Amniotic stem cell (primary cell): Measurements from ENCODE around the gene CHST3.

Experiments
- DNase-seq: peaks from one replicate; lab custom pipeline; 2025; lab: John Stamatoyannopoulos, UW

CHST3 gene

DNA sequence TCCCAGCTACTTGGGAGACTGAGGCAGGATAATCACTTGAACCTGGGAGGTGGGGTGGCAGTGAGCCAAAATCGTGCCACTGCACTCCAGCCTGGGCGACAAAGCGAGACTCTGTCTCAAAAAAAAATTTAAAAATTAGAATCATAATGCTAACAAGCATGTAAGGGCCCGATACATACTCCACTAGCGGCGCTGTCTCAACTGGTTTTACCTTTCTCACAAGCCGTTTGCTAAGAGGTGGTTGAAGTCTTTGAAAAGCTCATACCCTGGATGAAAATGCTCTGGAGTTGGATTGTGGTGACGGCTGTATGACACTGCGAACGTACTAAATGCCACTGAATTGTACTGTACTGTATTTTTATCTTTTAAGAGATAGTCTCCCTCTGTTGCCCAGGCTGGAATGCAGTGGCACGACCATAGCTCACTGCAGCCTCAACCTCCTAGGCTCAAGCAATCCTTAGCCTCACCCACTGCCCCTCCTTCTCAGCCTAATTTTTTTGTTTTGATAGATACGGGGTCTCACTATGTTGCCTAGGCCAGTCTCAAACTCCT lies 94.2 kb downstream of the CHST3 start:
- no peak for DNase-seq

DNA sequence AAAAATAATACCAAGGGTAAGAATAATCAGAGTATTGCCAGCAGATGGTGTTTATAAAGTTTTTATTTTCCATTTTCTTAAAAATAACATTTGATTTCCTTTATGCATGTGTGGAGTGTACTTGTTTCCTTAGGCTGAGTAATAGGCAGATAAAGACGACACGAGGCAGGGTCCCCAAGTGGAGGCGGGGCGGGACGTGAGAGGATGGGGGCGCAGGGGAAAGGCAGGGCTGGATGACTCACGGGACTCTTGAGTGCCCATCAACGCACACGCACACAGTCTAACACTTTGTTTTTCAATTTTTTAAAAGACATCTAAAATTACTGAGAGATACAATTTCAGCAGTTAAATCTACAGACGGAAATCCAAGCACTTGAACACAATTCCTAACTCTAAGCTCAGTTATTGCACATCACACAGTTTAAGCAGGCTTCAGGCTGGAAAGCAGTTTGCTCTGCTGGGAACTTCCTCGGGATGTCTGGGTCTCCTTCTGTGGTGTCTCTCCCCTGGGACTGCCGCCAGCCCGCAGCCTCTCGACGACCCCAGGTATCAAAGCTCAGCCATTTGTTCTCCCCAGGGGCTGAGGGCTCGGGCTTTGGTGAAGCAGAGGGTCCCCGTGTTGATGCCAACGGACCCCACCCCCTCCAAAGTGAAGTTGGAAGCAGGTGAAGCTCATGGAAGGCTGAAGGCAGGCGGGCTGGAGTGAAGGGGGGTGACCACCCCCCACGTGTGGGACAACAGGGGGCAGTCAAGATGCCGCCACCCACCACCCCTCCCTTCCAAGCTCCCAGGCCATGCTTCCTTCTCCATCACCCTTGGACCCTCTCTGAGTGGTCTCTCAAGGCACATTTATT lies 95.0 kb downstream of the CHST3 start:
- DNase-seq, result no peak

GRCh38 chr10:72059843-72060822 lies 95.9 kb downstream of the CHST3 start:
- DNase-seq, result no peak

DNA sequence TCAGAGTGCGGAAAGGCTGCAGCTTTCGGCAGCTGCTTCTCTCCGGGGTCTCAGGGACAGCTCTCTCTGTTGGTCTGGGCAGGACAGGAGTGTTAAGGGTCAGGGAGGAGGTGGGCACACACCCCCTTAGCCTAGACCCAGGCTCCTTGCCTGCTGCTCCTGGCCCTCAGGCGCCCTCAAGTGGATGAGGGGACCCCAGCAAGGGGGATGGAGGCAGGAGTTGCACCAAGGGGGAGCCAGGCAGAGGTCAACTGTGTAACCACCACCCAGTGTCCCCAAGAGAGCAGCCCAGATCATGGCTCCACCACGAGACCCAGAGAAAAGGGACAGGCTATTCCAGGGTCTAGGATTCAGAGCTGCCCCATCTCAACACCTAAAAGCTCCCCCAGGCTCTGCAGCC lies 97.3 kb downstream of the CHST3 start:
- no peak for DNase-seq

DNA sequence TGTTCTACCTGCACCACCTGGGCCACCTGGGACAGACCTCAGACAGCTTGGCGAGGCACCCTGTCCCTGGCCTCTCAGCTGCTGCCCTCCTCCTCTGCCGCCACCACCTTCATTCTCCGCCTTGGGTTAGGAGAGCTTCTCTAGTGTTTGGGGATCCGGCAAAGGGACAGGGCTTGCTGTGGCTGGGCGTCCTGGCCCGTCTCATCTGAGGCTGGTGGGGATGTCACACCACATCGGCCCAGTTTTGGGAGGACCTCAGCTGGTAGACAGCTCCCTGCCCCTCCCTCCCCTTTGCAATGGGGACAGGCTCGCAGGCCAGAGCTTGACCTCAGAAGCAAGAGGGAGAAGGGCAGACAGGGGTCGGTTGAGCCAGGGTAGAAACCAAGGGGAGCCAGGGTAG lies 97.7 kb downstream of the CHST3 start:
- no peak for DNase-seq

GRCh38 chr10:72062382-72062781 lies 98.2 kb downstream of the CHST3 start:
- no peak for DNase-seq
